Cardiac septum (tissue), 1 donor: ENCODE measurements around the gene TRAT1. TPM values are rescaled to one million over a fixed set of nuclear protein-coding genes. Genes with fewer than 3 reads are reported as not detected.

Experiments used
- DNase-seq: peaks from one replicate; pipeline ENCODE4 v3.0.0-alpha.2; 2020; ENCODE audit warnings: low spot score
- intact Hi-C: fragments of 100-400 bp; cut with DNase I; formaldehyde crosslinking; loops from one replicate; pipeline ENCODE4 v1.14.0; 2022
- total RNA-seq: library from RNA; stranded (reverse); fragmentation: NEBNext Ultra II Directional; extraction: Animal tissue kit (Norgen Biotek cat#: 25700); gene quantifications from one replicate; pipeline ENCODE4 v1.2.1, GENCODE V29; 2021
- donor health status: DM: no; HTN: no; CAD: no.

Gene TRAT1
- total RNA-seq, 1 donor from 2014 or later: 0.30 TPM

- no peak for DNase-seq
- intact Hi-C loops: no loop called here
Measured at GRCh38 chr3:108847187-108847586, 24.6 kb downstream of the TRAT1 start.

- intact Hi-C loops: no loop called here
- no peak for DNase-seq
Measured at GRCh38 chr3:108849075-108849474, 26.5 kb downstream of the TRAT1 start.

GRCh38 chr3:108861401-108861800, 38.8 kb downstream of the TRAT1 start:
- no peak for DNase-seq
- intact Hi-C loops: no loop called here

GRCh38 chr3:108862865-108863798, 40.5 kb downstream of the TRAT1 start:
- intact Hi-C loops: no loop called here
- no peak for DNase-seq

- intact Hi-C loops: no loop called here
- no peak for DNase-seq
Measured at GRCh38 chr3:108863799-108864135, 41.2 kb downstream of the TRAT1 start.

GRCh38 chr3:108877901-108878300, 55.3 kb downstream of the TRAT1 start:
- no peak for DNase-seq
- intact Hi-C loops: no loop called here

- DNase-seq: no peak
- intact Hi-C loops: no loop called here
Measured at GRCh38 chr3:108879915-108880314, 57.3 kb downstream of the TRAT1 start.

- no peak for DNase-seq
- intact Hi-C loops: no loop called here
Measured at GRCh38 chr3:108882762-108883161, 60.2 kb downstream of the TRAT1 start.

GRCh38 chr3:108883373-108883772, 60.8 kb downstream of the TRAT1 start:
- intact Hi-C loops: no loop called here
- DNase-seq: no peak

GRCh38 chr3:108887121-108887520, 64.5 kb downstream of the TRAT1 start:
- DNase-seq: no peak
- intact Hi-C loops: no loop called here

GRCh38 chr3:108887777-108888176, 65.2 kb downstream of the TRAT1 start:
- intact Hi-C loops: no loop called here
- DNase-seq: no peak

- intact Hi-C loops: no loop called here
- no peak for DNase-seq
Measured at GRCh38 chr3:108891833-108892232, 69.2 kb downstream of the TRAT1 start.

GRCh38 chr3:108894981-108895380, 72.4 kb downstream of the TRAT1 start:
- intact Hi-C loops: no loop called here
- no peak for DNase-seq

- intact Hi-C loops: no loop called here
Measured at GRCh38 chr3:108897883-108898282, 75.3 kb downstream of the TRAT1 start.

GRCh38 chr3:108899530-108899929, 76.9 kb downstream of the TRAT1 start:
- intact Hi-C loops: no loop called here
- no peak for DNase-seq

More at GRCh38 chr3:108897883-108898282, 75.3 kb downstream of the TRAT1 start:
- no peak for DNase-seq

Other genes with a start within 250 kb of the TRAT1 start
- gene CIP2A, start 233.3 kb upstream of the TRAT1 start, total RNA-seq: 1.3 TPM
- gene DZIP3, start 233.1 kb upstream of the TRAT1 start, total RNA-seq: 17.7 TPM
- gene RETNLB, start 65.4 kb upstream of the TRAT1 start, total RNA-seq: not detected
- gene GUCA1C, start 131.1 kb downstream of the TRAT1 start, total RNA-seq: 0.81 TPM